NCI-H748 (cell line): ENCODE results near the gene KDM4F.

Experiments used
- DNase-seq: peaks from one replicate; lab custom pipeline; 2025; ENCODE audit not compliant: unreplicated experiment; lab: John Stamatoyannopoulos, UW

KDM4F gene

DNA sequence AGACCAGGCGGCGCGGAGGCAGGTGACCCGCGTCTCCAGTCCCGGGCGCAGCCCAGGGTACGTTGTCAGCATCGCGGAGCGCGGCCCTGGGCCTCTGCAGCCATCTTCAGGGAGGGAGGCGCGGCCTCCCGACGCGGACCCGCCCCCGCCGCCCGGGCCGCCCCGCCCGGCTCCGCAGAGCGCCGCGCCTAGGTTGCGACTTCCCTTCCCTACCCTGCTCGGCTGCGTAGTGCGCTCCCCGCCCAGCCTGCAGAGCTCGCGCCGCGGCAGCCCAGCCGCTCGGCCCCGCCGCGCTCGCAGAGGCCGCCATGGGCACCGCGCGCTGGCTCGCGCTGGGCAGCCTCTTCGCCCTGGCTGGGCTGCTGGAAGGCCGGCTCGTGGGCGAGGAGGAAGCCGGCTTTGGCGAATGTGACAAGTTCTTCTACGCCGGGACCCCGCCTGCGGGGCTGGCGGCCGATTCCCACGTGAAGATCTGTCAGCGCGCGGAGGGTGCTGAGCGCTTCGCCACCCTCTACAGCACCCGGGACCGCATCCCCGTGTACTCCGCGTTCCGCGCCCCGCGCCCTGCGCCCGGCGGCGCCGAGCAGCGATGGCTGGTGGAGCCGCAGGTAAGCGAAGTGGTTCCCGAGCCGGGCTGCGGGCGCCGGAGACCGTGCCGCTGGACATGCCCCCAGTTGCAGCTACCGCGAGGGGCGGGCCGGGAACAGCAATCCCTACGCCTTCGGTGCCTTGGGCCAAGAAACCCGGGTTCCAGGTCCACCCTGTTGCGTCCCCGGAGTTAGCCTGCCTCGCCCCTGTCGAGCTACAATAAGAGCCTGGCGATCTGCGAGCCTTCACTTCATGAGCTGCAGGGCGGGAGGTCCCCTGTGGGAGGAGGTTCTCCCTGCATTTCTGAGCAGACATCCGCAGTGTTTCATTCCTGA, 40.7 kb downstream of the KDM4F start, which contains the start of gene ENDOD1:
Gene ENDOD1 (plus strand): TSS at position 227 of the 923 bp plus-strand sequence. CDS start 82 bp downstream, at position 309.
- DNase-seq = peak; percentile 78

GRCh38 chr11:95091663-95092180, 42.5 kb downstream of the KDM4F start:
- no peak for DNase-seq

DNA sequence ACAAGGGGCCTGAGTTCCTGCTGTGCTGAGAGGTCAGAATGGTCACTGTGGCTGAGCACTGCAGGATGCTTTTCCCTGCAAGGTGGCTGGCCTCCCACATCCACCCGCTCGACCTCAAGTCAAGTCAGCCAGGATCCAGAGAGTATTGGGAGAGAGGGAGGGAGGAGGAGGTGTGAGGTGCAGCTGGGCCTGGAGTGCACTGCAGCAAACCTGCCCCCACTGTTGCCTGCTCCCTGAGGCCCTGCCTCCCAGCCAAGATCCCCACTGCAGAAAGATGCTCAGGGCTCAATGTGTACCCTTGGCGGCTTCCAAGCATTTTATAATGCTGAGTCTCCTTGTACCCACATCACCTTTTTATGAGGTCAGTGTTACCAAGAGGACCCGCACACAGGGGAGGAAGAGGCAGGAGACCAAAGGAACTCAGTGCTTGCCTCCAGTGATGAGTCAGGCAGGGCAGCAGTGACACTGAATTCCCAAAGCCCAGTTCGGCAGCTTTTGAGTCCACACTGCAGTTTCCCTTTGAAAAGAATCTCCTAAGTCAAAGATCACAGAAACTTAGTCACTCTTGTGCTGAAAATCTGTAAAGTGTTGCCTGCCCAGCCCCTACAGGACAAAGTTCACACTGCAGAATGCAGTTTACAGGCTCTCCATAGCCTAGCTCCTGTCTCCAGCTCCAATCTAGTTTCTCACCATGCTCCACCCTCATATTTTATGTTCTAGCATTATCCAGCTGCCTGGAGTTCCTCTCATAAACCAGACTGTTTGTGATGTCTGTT, 43.5 kb downstream of the KDM4F start:
- no peak for DNase-seq

GRCh38 chr11:95093548-95093947, 44.3 kb downstream of the KDM4F start:
- peak; percentile 2 for DNase-seq

GRCh38 chr11:95095858-95096587, 46.8 kb downstream of the KDM4F start:
- DNase-seq = no peak

DNA sequence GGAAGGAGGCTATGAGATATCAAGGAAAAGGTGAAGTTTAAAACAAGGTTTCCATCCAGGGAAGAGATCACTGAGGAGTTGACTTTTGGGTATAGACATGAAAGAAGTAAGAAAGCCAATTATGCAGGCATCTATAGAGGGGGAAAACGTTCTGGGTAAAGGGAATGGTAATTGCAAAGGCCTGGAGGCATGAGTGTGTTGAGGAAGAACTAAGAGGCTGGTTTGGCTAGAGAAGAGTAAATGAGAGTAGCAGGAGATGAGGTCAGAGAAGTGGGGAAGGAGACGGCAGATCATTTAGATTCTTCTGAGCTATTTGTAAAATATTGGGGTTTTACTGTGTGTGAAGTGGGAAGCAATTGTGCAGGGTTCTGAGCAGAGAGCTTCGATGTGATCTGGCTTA, 48.0 kb downstream of the KDM4F start:
- DNase-seq = no peak

GRCh38 chr11:95098826-95099225, 49.6 kb downstream of the KDM4F start:
- no peak for DNase-seq

DNA sequence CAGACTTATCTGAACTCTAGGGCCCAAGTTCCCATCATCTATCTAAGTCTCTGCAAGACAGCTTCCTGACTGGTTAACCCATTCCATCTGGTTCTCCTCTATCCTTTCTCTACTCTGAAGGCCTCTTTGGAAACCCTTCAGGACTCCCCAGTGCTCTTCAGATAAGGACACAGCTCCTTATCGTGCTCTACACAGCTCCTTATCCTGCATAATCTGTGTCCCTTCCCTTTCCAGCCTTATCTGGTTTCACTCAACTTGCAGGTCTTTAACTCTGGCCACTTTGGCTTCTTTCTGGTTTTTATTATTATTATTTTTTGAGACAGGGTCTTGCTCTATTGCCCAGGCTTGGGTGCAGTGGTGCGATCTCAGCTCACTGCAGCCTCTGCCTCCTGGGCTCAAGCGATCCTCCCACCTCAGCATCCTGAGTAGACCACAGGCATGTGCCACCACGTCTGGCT, 51.0 kb downstream of the KDM4F start:
- no peak for DNase-seq
